HG03571 (cell line): ENCODE results near the gene GPR161.
"Not testable (repeated sequence)": the region's sequence is repeated elsewhere in the genome, so short reads cannot be mapped to it uniquely, and the experiment has no call there.

ENCODE experiments used
- ATAC-seq: cut with Tn5 transposase; IDR thresholded peaks from one replicate; pipeline ENCODE4 v1.9.1; 2021; ENCODE audit not compliant: unreplicated experiment

GPR161 gene

GRCh38 chr1:168088511-168089325 lies 48.0 kb downstream of the GPR161 start:
- ATAC-seq, result no peak

- ATAC-seq, result no peak
Measured at GRCh38 chr1:168087696-168088095, 49.0 kb downstream of the GPR161 start.

DNA sequence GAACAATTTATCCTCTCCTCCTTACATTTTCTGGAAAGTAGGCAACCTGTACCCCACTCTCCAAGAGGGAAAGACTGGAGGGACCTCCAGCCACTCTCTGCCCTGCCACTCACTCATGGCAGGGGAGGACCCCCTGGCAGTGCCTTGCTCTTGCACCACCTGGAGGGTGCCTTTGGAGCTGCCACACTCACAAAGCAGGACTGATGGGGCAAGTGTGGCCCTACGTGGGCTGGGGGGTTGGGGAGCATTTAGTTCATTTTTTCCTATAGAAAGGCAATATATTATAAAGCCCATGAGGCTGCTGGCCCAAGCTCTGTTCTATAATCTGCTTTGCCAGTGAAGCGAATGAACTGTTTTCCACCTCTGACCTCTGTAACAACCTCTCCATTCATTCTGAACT lies 50.3 kb downstream of the GPR161 start:
- ATAC-seq, result no peak

DNA sequence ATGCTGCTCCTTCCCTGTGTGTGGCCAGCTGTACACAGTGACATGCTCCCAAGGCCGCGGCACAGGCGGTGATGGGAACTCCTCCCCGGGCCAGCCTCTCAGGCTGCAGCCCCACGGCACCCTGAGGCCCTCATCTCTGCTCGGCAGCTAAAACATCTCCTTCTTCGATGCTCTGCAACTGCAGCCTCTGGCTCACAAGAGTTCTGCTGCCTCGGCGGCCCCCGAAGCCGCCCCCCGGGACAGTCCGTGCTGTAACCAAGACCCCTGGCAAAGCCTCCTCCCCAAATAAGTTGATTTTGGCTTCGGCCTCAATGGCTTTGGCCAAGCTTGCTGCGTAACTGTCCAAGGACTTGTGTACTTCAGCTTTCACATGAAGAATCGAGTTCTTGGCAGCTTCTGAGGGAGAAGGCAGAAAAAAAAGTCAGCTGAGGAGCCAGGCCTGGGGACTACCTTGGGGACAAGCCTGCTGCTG lies 51.3 kb downstream of the GPR161 start:
- ATAC-seq, result no peak

- ATAC-seq, result no peak
Measured at GRCh38 chr1:168084396-168085231, 52.1 kb downstream of the GPR161 start.

- no peak for ATAC-seq
Measured at GRCh38 chr1:168083456-168084325, 53.0 kb downstream of the GPR161 start.

DNA sequence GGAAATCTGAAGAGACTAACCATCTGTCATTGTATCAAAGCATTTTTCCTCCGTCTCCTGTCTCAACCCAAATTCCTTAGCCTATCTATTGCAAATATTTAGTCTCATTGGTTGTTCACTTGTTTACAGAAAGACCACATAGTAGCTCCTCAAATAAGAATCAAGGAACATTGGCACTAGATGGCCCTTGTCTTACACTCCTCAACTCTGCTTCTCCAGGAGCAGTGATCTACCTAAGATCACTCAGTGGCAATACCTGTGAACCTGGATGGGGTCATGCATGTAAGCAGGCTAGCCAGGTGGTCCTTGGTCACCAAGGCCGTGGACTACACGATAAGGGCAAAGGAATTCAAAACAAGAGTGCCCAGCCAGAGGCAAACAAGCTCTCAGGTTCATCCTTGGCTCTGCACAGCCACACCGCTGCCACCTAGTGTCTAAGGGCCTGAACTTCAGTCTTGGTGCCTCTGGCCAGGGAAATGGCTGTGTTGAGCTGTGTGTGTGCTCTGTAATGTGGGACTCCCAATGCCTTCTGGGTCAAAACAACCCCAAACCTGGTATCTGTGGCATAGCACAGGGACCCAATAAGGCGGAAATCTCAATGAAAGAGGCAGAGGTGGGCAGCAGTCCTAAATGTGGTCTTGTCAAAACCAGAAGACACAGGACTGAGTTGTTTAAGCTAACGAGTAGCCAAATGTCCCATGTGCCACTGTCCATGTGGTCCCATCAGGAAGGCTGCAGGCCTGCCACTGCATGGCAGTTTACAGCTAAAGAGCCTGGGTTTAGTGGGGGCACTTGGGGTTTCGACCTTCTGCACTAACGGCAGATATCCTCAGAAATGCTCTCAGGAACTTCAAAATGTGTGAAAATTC lies 54.5 kb downstream of the GPR161 start:
- peak; percentile 77 for ATAC-seq

GRCh38 chr1:168081373-168082007 lies 55.2 kb downstream of the GPR161 start:
- no peak for ATAC-seq

DNA sequence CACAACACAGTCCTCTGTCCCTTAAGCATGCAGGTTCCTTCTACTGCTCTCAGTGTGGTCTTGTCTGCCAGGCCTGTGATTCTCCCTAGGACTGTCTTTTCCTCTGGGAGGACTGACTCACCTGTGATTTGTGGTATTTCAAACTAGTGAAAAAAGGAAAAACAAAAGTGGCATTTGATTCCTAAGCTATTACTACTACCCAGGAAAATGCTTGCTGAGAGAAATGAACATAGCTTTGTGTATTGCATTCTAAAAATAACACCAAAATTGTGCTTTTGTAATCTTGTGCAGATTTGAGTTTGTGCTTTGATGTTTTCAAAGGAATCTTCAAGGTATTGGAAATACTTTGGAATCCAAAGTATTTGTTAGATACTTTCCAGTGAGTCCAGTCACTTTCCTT lies 57.0 kb downstream of the GPR161 start:
- ATAC-seq, result no peak

- no peak for ATAC-seq
Measured at GRCh38 chr1:168069384-168069783, 67.3 kb downstream of the GPR161 start.

DNA sequence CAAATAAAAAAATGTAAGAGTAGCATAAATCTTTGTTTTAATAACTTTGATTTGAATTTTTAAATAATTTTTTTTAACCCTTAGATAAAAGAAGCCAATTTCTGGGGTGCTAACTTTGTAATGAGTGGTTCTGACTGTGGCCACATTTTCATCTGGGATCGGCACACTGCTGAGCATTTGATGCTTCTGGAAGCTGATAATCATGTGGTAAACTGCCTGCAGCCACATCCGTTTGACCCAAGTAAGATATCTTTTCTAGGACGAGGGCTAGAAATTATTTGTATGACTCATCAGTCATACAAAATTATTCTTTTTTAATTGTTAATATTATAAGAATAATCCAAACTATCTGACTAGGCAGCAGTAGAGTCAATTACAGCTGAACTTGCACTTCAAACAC lies 71.2 kb downstream of the GPR161 start:
- no peak for ATAC-seq

GRCh38 chr1:168064216-168064615 lies 72.5 kb downstream of the GPR161 start:
- ATAC-seq, result no peak

DNA sequence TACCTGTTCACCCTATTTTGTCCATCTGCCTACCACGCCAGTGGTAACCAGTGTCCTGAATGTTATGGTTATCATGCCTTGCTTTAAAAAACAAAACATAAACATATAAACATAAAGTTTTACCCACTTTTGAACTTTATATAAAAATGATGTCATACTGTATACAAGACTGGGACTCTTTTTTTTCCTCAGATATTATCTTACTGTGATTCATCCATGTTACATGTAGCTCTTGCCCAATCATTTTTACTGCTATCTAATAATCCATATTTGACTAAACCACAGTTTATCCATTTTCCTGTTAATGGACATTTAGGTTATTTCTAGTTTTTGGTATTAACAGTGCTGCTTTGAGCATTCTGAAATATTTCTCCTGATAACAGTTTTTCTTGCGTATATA lies 78.8 kb downstream of the GPR161 start:
- no peak for ATAC-seq

- ATAC-seq, result no peak
Measured at GRCh38 chr1:168057355-168057754, 79.4 kb downstream of the GPR161 start.

DNA sequence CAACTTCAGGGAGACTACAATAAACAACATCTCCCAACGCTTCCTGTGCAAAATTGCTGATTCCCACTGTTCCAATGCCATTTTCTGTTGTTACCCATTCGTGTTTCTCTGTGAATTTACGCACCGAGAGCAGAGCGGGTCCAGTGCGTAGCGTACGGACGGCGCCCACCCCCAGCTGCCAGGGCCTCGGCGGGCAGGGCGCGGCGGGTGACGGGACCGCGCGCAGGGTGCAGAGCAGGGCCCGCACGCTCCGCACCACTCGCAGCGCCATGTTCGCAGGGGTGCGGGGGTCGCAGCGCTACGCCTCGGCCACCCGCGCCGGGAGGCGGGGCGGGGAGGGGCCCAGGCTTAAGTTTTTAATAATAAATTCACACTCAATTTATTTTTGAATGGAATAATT lies 80.6 kb downstream of the GPR161 start:
- ATAC-seq, result not testable (repeated sequence)

- no peak for ATAC-seq
Measured at GRCh38 chr1:168054117-168054516, 82.6 kb downstream of the GPR161 start.

DNA sequence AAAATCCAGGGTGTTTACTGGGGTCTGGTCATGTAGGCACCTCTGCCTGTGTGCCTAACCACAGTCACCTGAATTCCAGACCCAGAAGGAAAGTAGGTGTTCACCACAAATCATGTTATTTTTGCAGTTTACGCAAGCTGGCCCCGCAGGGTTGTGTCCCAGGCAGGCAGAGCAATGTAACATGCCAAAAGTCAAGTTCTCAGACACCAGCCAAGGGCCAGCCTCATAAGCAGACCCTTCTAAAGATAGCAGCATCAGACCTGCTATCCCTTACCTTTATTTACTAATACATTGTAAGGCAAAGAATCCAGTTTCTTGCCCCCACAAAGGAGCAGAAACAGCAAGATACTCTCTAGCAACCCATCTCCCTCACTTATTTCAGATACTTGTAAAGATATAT lies 83.0 kb downstream of the GPR161 start:
- ATAC-seq, result no peak

DNA sequence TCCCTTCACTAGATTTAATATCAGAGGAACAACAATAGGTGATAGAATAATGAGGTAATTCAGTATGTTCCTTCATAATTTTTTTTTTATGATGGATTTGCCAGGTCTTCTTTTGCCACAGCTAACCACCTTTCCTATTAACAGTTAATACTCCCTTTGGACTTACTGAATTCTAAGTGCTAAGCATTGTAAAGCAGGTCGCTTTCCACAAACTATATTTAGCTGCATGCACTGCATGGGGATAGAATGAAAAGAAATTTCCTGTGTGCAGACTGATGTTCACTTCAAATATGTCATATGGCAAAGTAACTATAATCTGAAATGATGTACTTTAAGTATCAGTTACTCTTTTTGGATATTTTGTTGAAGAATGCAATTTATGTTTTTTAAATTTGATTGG lies 85.8 kb downstream of the GPR161 start:
- ATAC-seq, result no peak

DNA sequence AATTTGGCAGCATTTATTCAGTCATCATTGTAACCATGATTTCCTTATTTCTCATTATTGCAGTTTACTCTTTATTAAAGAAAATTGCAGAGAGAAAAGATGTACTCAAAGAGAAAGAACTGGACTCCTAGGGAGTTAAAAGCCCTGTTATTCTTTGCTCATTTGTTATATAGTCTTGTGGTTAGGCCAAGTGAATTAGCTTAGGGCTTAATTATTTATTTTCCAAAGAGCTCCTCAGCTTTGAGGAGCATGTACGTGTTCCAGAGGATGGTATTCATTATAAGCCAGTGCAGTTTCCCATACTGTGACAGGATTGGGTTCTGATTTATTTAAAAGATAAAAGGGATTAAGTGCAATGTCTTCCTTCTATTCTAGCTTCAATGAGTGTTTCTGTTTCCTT lies 86.4 kb downstream of the GPR161 start:
- no peak for ATAC-seq

DNA sequence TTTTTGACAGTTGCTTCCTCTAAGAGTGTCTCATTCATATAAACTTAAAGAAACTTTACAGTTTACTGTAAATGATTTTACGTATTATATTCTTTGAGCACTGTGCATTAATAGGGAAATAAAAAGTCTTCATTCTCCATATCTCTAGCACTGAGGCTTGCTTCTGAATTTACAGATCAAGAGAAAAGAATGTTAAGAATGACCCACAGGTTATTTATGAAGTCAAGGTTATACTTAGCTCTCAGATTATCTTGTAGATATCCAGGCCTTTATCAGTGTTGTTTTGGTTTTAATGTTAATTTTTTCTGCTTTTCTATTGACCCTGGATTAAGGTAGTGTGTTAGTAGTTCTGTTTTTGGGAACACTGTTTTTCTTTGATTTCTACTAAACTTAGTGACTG lies 91.4 kb downstream of the GPR161 start:
- ATAC-seq, result no peak
